Measurements from ENCODE around the gene TENM3. TPM values are rescaled to one million over a fixed set of nuclear protein-coding genes. Genes with fewer than 3 reads are reported as not detected.

TENM3 gene
- total RNA-seq, 3 donors from 2014 or later = 0.58 to 19.2 (median 0.70) TPM

DNA sequence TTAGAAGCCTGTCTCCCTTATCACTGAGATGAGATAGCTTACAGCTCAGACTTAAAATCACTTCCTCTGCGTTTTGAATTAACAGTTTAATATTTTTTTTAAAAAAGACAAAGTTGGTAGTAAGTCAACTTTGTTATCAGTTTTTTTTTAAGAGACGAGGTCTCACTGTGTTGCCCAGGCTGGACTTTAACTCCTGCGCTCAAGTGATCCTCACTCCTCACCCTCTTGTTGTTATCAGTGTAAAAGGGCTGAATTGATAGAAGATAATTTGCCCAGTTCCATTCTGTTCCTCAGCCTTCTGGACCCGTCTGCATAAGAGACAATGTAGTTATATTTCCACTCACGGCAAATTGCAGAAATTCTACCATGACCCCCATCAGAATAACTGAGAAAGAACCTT, 428.5 kb downstream of the TENM3 start:
- Histone ChIP-seq H3K36me3 (ENCODE audit: low read depth) (no peaks in the 10 kb centered on the region), H3K4me3 (no peak overlapping the region), H3K9me3 (no peaks in the 10 kb centered on the region), H3K4me1 (ENCODE audit: low read depth) (no peaks in the 10 kb centered on the region)
- intact Hi-C loops (cut with DNase I, micrococcal nuclease) = no loop called here
- TF ChIP-seq, protein P1, sequence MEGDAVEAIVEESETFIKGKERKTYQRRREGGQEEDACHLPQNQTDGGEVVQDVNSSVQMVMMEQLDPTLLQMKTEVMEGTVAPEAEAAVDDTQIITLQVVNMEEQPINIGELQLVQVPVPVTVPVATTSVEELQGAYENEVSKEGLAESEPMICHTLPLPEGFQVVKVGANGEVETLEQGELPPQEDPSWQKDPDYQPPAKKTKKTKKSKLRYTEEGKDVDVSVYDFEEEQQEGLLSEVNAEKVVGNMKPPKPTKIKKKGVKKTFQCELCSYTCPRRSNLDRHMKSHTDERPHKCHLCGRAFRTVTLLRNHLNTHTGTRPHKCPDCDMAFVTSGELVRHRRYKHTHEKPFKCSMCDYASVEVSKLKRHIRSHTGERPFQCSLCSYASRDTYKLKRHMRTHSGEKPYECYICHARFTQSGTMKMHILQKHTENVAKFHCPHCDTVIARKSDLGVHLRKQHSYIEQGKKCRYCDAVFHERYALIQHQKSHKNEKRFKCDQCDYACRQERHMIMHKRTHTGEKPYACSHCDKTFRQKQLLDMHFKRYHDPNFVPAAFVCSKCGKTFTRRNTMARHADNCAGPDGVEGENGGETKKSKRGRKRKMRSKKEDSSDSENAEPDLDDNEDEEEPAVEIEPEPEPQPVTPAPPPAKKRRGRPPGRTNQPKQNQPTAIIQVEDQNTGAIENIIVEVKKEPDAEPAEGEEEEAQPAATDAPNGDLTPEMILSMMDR (IDR thresholded peaks at IDR 0.05) = no peak
- DNase-seq = no peak
- ATAC-seq = no peak

DNA sequence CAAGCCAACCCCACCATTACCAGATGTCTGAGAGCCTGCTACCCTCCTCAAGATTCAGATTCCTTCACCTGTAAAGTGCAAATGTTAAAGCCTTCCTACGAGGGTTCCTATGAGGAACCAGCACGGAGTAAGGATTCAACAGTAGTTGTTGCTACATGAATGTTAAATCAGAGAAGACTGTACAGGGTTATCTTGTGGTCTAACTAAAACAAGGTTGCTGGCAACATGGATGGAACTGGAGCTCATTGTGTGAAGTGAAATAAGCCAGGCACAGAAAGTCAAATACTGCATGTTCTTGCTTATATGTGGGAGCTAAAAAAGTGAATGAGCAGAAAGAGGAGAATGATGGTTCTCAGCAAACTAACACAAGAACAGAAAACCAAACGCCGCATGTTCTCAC, 435.4 kb downstream of the TENM3 start:
- Histone ChIP-seq H3K9me3 (no peaks in the 10 kb centered on the region), H3K4me1 (ENCODE audit: low read depth) (no peaks in the 10 kb centered on the region), H3K36me3 (ENCODE audit: low read depth) (no peaks in the 10 kb centered on the region), H3K4me3 (no peak overlapping the region)
- no peak for DNase-seq
- no peak for ATAC-seq
- TF ChIP-seq, protein P1 (IDR thresholded peaks at IDR 0.05) = no peak
- intact Hi-C loops (cut with DNase I, micrococcal nuclease) = no loop called here

DNA sequence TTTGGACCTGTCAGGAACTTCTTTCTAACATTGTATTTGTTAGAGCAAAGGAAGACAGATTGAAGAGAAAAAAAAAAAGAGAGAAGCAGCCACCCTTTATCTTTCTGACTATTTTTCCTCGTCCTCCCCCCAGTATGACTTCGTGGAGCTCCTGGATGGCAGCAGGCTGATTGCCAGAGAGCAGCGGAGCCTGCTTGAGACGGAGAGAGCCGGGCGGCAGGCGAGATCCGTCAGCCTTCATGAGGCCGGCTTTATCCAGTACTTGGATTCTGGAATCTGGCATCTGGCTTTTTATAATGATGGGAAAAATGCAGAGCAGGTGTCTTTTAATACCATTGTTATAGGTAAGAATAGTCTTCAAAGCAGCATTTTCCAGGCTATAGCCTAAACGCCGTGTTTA, 436.3 kb downstream of the TENM3 start:
- H3K4me1 ChIP-seq (ENCODE audit: low read depth) = no peaks in the 10 kb centered on the region
- ATAC-seq (no peak), DNase-seq (no peak)
- no peaks in the 10 kb centered on the region for H3K9me3 ChIP-seq
- H3K36me3 ChIP-seq (ENCODE audit: low read depth) = no peaks in the 10 kb centered on the region
- TF ChIP-seq, protein P1 (IDR thresholded peaks at IDR 0.05) = no peak
- intact Hi-C loops (cut with DNase I, micrococcal nuclease) = no loop called here
- no peak overlapping the region for H3K4me3 ChIP-seq

DNA sequence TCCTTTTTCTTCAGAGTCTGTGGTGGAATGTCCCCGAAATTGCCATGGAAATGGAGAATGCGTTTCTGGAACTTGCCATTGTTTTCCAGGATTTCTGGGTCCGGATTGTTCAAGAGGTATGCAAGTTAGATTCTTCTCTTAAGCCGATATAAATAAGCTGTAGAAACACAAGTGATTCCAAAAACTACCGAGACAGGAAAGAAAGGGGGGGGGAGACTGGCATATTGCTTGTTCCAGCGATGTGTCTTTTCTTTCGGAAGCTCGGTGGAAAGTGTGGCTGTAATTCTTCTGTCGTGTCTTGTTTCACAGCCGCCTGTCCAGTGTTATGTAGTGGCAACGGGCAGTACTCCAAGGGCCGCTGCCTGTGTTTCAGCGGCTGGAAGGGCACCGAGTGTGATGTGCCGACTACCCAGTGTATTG, 437.0 kb downstream of the TENM3 start:
- Histone ChIP-seq H3K4me3 (no peak overlapping the region), H3K9me3 (no peaks in the 10 kb centered on the region), H3K36me3 (ENCODE audit: low read depth) (no peaks in the 10 kb centered on the region), H3K4me1 (ENCODE audit: low read depth) (no peaks in the 10 kb centered on the region)
- DNase-seq (no peak), ATAC-seq (no peak)
- TF ChIP-seq, protein P1 (IDR thresholded peaks at IDR 0.05) = no peak
- intact Hi-C loops (cut with DNase I, micrococcal nuclease) = no loop called here

DNA sequence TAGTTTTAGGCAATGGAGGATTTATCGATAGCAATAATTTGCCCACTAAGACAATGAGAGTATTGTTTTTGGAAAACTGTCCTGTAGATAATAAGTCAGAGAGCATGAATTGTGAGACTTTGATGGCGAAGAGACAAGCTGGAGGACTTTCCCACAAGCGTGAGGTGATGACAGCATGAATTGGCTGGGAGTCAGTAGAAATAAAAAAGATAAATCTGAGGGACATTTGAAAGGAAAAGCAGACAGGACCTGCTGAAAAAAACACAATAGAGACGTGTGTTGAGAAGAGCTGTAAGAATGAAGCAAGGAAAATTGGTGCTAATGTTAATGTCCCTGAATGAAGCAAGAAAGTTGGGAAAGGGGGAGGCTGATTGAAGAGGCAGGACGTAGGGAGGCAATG, 440.5 kb downstream of the TENM3 start:
- Histone ChIP-seq H3K4me1 (ENCODE audit: low read depth) (no peaks in the 10 kb centered on the region), H3K4me3 (no peak overlapping the region), H3K9me3 (no peaks in the 10 kb centered on the region), H3K36me3 (ENCODE audit: low read depth) (no peaks in the 10 kb centered on the region)
- TF ChIP-seq, protein P1 (IDR thresholded peaks at IDR 0.05) = no peak
- no peak for ATAC-seq
- no peak for DNase-seq
- intact Hi-C loops (cut with DNase I, micrococcal nuclease) = no loop called here

DNA sequence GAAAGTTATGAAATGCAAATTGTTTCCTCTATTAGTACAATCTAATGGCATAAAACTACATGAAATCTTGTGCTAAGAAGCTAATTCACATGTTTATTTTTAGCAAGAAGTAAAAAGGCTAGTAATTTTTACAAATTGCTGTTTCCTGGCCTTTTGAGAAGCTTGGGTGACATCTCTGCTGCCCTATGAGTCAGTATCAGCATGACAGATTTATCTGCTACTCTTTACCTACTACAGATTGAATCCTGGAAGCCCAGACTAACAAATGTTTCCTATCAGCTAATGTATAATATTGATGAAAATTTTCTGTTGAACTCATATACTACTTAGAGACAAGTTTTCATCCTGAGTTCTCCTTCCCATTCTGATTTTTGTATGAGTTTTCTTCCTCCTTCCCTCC, 441.6 kb downstream of the TENM3 start:
- ATAC-seq (no peak), DNase-seq (no peak)
- Histone ChIP-seq H3K9me3 (no peaks in the 10 kb centered on the region), H3K36me3 (ENCODE audit: low read depth) (no peaks in the 10 kb centered on the region), H3K4me1 (ENCODE audit: low read depth) (no peaks in the 10 kb centered on the region), H3K4me3 (no peak overlapping the region)
- TF ChIP-seq, protein P1 (IDR thresholded peaks at IDR 0.05) = no peak
- intact Hi-C loops (cut with DNase I, micrococcal nuclease) = no loop called here

All from mucosa of descending colon (tissue), 3 donors.